ENCODE measurements around the gene DUSP9. TPM values are rescaled to one million over a fixed set of nuclear protein-coding genes. Genes with fewer than 3 reads are reported as not detected.

Gene DUSP9
- polyA plus RNA-seq, 1 experiment: 0.06 TPM

DNA sequence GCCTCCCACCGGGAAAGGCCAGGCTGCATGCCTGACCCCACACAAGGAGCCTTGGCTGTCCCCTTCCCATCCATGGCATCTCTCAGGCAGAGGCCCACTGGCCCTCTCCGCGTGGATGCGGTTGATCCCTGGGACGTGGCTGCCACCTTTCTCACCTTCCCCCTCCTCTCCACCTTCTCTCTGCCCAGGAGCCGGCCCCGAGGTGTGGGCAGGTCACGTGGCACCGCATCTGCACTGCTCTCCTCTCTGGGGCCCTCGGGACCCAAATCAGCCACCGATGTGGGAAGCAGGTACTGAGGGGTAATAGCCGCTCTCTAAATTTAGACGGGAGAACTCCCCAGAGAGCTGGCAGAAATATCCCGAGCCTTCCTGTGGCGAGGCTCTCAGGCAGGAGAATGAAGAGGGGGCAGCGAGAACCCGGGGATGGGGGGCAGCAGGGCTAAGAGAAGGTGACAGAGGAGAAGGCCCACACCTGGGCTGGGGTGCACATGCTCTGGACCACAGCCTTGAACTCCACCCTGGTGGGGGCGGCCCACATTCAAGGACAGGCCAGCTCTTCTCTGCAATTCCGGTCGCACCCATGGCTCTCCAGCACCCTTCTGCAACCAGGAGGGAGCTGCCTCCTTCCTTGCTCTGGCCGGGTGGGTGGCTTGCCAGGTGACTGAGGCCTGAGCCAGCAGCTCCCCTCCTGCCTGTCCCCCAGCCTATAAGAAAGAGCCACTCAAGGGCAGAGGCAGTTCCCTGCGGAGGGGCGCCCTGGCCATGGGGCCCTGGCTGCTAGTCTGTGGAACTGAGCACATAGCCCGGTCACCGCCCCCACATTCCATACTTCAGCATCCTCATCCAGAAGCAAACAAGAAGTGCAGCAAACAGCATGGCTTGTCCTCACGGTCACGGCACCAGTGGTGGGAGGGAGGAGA is 9.6 kb upstream of the DUSP9 start:
- Histone ChIP-seq H3K36me3 (ENCODE audit: control insufficient read depth, insufficient read depth, low read length) (no peaks in the 10 kb centered on the region), H3K4me3 (ENCODE audit: low read depth, low read length) (no peak overlapping the region), H3K27me3 (ENCODE audit: control insufficient read depth, insufficient read depth, low read length) (peaks cover 7% of the 10 kb centered on the region)
- TF ChIP-seq CTCF (IDR thresholded peaks at IDR 0.05; ENCODE audit: insufficient read depth, low read depth, low read length): no peak
- ChIA-PET POLR2A (no interaction called here), CTCF (interaction anchor here (1.1 to 1.2 kb wide), 2 partner anchors 31 to 61 kb away, joined by 3 read pairs; no protein-coding TSS in a partner anchor)
- no peak for DNase-seq (ENCODE audit: low read depth)

DNA sequence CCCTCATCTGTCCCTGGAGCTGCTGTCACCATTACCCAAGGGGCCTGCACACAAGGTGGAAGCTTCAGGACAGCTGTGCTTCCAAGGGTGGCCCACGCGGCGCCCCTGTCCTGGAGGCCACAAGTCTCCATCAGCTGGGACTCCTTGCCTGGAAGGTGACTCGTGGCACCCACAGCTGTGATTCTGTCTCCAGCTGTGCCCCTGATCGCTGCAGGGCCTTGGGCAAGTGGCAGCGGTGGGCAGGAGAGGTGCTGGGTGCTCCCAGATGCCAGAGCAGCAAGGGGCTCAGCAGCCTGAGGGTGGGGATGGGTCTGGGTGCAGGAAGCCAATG is 9.0 kb upstream of the DUSP9 start:
- no peak overlapping the region for H3K4me3 ChIP-seq (ENCODE audit: low read depth, low read length)
- CTCF ChIA-PET: interaction anchor here (1.2 kb wide), 1 partner anchor 31 kb away, joined by 3 read pairs; no protein-coding TSS in a partner anchor
- H3K27me3 ChIP-seq (ENCODE audit: control insufficient read depth, insufficient read depth, low read length): peaks cover 10% of the 10 kb centered on the region
- POLR2A ChIA-PET: no interaction called here
- no peaks in the 10 kb centered on the region for H3K36me3 ChIP-seq (ENCODE audit: control insufficient read depth, insufficient read depth, low read length)
- TF ChIP-seq CTCF (IDR thresholded peaks at IDR 0.05; ENCODE audit: insufficient read depth, low read depth, low read length): no peak
- DNase-seq (ENCODE audit: low read depth): no peak

DNA sequence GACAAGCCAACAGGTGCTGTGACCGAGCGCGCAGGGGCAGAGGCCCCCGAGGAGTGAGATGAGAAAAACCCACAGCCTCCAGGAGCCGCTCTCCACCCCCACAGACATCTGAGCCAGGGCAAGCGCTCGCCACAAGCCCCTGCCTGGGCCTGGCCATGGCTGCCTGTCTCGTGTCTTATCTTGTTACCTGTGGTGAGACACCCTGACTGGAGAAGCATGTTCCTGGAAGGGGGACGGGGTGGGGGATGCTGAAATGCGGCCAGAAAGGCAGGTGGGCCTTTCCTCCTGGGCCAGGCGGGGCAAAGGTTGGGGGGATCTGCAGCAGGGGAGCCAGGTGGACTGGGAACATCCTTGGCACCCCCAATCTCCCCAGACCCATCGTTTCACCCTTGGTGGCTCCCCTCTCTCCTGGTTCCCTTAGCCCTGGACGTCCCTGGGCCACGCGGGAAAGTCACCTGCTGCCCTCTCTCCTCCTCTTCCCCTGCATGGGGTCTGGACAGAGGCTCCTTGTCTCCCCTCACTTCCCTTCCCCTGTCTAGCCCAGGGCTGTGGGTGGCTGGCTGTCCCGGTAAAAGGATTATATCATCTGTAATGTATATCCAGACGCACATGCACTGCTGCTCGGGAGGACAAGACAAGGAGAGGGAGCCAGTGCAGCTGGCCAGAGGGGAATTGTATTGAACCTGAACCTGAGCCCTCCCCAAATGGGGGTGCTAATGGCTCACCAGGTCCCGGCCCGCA is 8.4 kb upstream of the DUSP9 start:
- DNase-seq (ENCODE audit: low read depth): no peak
- CTCF ChIA-PET: interaction anchor here (1.2 kb wide), 1 partner anchor 30 kb away, joined by 3 read pairs; no protein-coding TSS in a partner anchor
- no peak for TF ChIP-seq CTCF (IDR thresholded peaks at IDR 0.05; ENCODE audit: insufficient read depth, low read depth, low read length)
- peaks cover 13% of the 10 kb centered on the region for H3K27me3 ChIP-seq (ENCODE audit: control insufficient read depth, insufficient read depth, low read length)
- no peaks in the 10 kb centered on the region for H3K36me3 ChIP-seq (ENCODE audit: control insufficient read depth, insufficient read depth, low read length)
- POLR2A ChIA-PET: no interaction called here
- no peak overlapping the region for H3K4me3 ChIP-seq (ENCODE audit: low read depth, low read length)

DNA sequence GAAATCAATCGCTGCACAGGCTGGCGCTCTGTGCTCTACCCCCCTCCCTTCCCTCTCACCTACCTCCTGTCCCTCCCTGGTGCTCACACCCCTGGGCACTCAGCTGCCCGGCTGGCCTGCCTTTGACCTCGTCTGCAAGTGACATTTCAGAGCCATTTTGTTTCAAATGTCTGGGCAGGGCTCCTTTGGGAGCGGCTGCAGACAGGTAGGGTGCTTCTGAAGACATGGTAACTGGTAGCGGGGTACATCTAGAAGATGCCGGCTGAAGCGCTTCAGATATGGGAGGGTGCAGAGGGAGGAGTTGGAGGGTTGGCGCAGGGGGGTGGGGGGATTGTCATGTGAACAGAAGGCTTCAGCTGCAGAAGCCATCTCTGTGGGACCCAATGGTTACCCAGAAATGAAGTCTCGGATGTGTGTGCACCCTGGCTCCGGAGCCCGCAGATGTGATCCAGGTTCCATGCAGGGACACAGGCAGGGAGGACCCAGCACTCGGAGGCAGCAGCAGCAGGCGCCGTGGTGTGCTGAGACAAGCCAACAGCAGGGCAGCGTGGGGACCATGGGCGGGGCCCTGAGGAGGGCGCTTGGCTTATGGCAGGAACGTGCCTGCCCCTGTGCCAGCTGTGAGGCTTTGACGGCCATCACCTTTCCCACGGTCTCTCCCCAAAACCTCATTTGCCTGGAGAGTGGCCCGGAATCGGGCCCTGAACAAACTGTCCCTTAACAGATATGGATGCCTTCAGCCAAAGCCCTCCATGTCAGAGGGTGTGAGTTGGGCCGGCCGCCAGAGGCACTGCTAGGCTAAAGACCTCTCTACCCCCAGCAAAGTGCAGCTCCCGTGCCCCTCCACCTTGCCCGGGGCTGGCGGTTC is 7.6 kb upstream of the DUSP9 start:
- POLR2A ChIA-PET: no interaction called here
- H3K27me3 ChIP-seq (ENCODE audit: control insufficient read depth, insufficient read depth, low read length): peaks cover 13% of the 10 kb centered on the region
- no peak overlapping the region for H3K4me3 ChIP-seq (ENCODE audit: low read depth, low read length)
- H3K36me3 ChIP-seq (ENCODE audit: control insufficient read depth, insufficient read depth, low read length): no peaks in the 10 kb centered on the region
- no peak for DNase-seq (ENCODE audit: low read depth)
- TF ChIP-seq CTCF (IDR thresholded peaks at IDR 0.05; ENCODE audit: insufficient read depth, low read depth, low read length): no peak
- CTCF ChIA-PET: interaction anchor here (1.2 to 1.5 kb wide), 2 partner anchors 8 to 30 kb away, joined by 3 to 5 read pairs; no protein-coding TSS in a partner anchor

Measured in BJ (cell line).